SK-N-SH treated with all-trans-retinoic acid at 6 μM for 48 hours (cell line): Measurements from ENCODE around the gene NCKAP5.

Experiments used
- ATAC-seq: fragments of 200-7000 bp; cut with Tn5 transposase; 3 replicates; pipeline ENCODE4 v1.9.1; 2020; ENCODE audit warnings: mild to moderate bottlenecking, moderate library complexity
- ARNTL ChIP-seq: fragments of 450-650 bp; formaldehyde crosslinking; IDR thresholded peaks from 2 replicates; pipeline ENCODE4 v1.5.0; 2020; ENCODE audit warnings: low read depth, mild to moderate bottlenecking, moderate library complexity, borderline replicate concordance
- BACH2 ChIP-seq: fragments of 250-450 bp; sonication (Bioruptor Pico); IDR thresholded peaks from 2 replicates; pipeline ENCODE4 v1.9.0; 2021; ENCODE audit warnings: mild to moderate bottlenecking, borderline replicate concordance
- CREB5 ChIP-seq: fragments of 250-450 bp; sonication (Bioruptor Pico); IDR thresholded peaks from 2 replicates; pipeline ENCODE4 v1.5.1; 2020; ENCODE audit warnings: low read depth, mild to moderate bottlenecking, moderate library complexity
- CSDC2 ChIP-seq: fragments of 250-450 bp; sonication (Bioruptor Pico); IDR thresholded peaks from 2 replicates; pipeline ENCODE4 v1.5.0; 2020; ENCODE audit warnings: mild to moderate bottlenecking, moderate library complexity
- CSRNP3 ChIP-seq: fragments of 250-450 bp; sonication (Bioruptor Pico); IDR thresholded peaks from 2 replicates; pipeline ENCODE4 v1.5.1; 2021; ENCODE audit warnings: mild to moderate bottlenecking, moderate library complexity
- ESRRG ChIP-seq: fragments of 250-450 bp; sonication (Bioruptor Pico); IDR thresholded peaks from 2 replicates; pipeline ENCODE4 v1.6.1; 2021; ENCODE audit warnings: mild to moderate bottlenecking
- GLIS3 ChIP-seq: fragments of 250-450 bp; sonication (Bioruptor Pico); IDR thresholded peaks from 2 replicates; pipeline ENCODE4 v1.5.0; 2020; ENCODE audit warnings: mild to moderate bottlenecking, moderate library complexity
- ISL1 ChIP-seq: fragments of 250-450 bp; sonication (Bioruptor Pico); IDR thresholded peaks from 2 replicates; pipeline ENCODE4 v2.1.2; 2022; ENCODE audit warnings: mild to moderate bottlenecking, moderate library complexity
- OSR1 ChIP-seq: fragments of 250-450 bp; sonication (Bioruptor Pico); IDR thresholded peaks from 2 replicates; pipeline ENCODE4 v1.8.0; 2022; ENCODE audit warnings: moderate library complexity, mild to moderate bottlenecking, inconsistent platforms
- POU6F1 ChIP-seq: fragments of 250-450 bp; sonication (Bioruptor Pico); IDR thresholded peaks from 2 replicates; pipeline ENCODE4 v1.8.0; 2021; ENCODE audit warnings: low read depth, mild to moderate bottlenecking, moderate library complexity, borderline replicate concordance
- PPARA ChIP-seq: fragments of 250-450 bp; sonication (Bioruptor Pico); IDR thresholded peaks from 2 replicates; pipeline ENCODE4 v1.5.0; 2020; ENCODE audit warnings: mild to moderate bottlenecking, borderline replicate concordance
- RARB ChIP-seq: fragments of 250-450 bp; sonication (Bioruptor Pico); IDR thresholded peaks from 2 replicates; pipeline ENCODE4 v1.8.0; 2021; ENCODE audit warnings: mild to moderate bottlenecking, moderate library complexity
- SNAI2 ChIP-seq: fragments of 250-450 bp; sonication (Bioruptor Pico); IDR thresholded peaks from 2 replicates; pipeline ENCODE4 v1.5.0; 2020; ENCODE audit warnings: mild to moderate bottlenecking, moderate library complexity
- TCF4 ChIP-seq: fragments of 250-450 bp; sonication (Bioruptor Pico); IDR thresholded peaks from 2 replicates; pipeline ENCODE4 v1.8.0; 2021; ENCODE audit warnings: mild to moderate bottlenecking, moderate library complexity, borderline replicate concordance
- TOX ChIP-seq: fragments of 250-450 bp; sonication (Bioruptor Pico); IDR thresholded peaks from 2 replicates; pipeline ENCODE4 v1.8.0; 2021; ENCODE audit warnings: mild to moderate bottlenecking, moderate library complexity, borderline replicate concordance
- TSHZ2 ChIP-seq: fragments of 250-450 bp; sonication (Bioruptor Pico); IDR thresholded peaks from 2 replicates; pipeline ENCODE4 v1.5.0; 2020; ENCODE audit warnings: mild to moderate bottlenecking, moderate library complexity
- ZC3H10 ChIP-seq: fragments of 250-450 bp; sonication (Bioruptor Pico); IDR thresholded peaks from 2 replicates; pipeline ENCODE4 v1.5.1; 2021; ENCODE audit warnings: mild to moderate bottlenecking, moderate library complexity
- ZFP3 ChIP-seq: fragments of 250-450 bp; sonication (Bioruptor Pico); IDR thresholded peaks from 2 replicates; pipeline ENCODE4 v1.5.0; 2020; ENCODE audit warnings: mild to moderate bottlenecking, moderate library complexity
- ZFP30 ChIP-seq: fragments of 450-650 bp; formaldehyde crosslinking; IDR thresholded peaks from 2 replicates; pipeline ENCODE4 v1.5.0; 2022; ENCODE audit warnings: mild to moderate bottlenecking, moderate library complexity
- ZNF565 ChIP-seq: fragments of 450-650 bp; formaldehyde crosslinking; conservative IDR thresholded peaks from 2 replicates; pipeline ENCODE4 v1.5.0; 2020; ENCODE audit warnings: low read depth, mild to moderate bottlenecking, moderate library complexity
- ZNF70 ChIP-seq: fragments of 450-650 bp; formaldehyde crosslinking; IDR thresholded peaks from 2 replicates; pipeline ENCODE4 v1.5.0; 2020; ENCODE audit warnings: mild to moderate bottlenecking, moderate library complexity
- ZNF8 ChIP-seq: fragments of 450-650 bp; formaldehyde crosslinking; IDR thresholded peaks from 2 replicates; pipeline ENCODE4 v1.5.0; 2020; ENCODE audit warnings: mild to moderate bottlenecking, moderate library complexity

The NCKAP5 gene

GRCh38 chr2:133411101-133411500 is 157.2 kb downstream of the NCKAP5 start:
- no peak for ATAC-seq
- TF ChIP-seq TOX = no peak
- TF ChIP-seq OSR1 (CRISPR knock-in tag) = no peak
- TF ChIP-seq ZC3H10 (CRISPR knock-in tag) = no peak
- TF ChIP-seq CSDC2 = no peak
- TF ChIP-seq PPARA (CRISPR knock-in tag) = no peak
- no peak for TF ChIP-seq ISL1 (CRISPR knock-in tag)
- no peak for TF ChIP-seq TSHZ2 (CRISPR knock-in tag)
- TF ChIP-seq ARNTL (CRISPR knock-in tag) = no peak
- no peak for TF ChIP-seq RARB
- TF ChIP-seq ZNF565 (CRISPR knock-in tag) = no peak
- TF ChIP-seq CREB5 (CRISPR knock-in tag) = no peak
- TF ChIP-seq ZFP3 (CRISPR knock-in tag) = no peak
- no peak for TF ChIP-seq BACH2 (CRISPR knock-in tag)
- no peak for TF ChIP-seq ZNF8 (CRISPR knock-in tag)

- TF ChIP-seq ZC3H10 (CRISPR knock-in tag) (no peak), ZNF565 (CRISPR knock-in tag) (no peak), ESRRG (no peak), CSRNP3 (CRISPR knock-in tag) (no peak), GLIS3 (CRISPR knock-in tag) (no peak), SNAI2 (CRISPR knock-in tag) (no peak), TCF4 (CRISPR knock-in tag) (no peak), POU6F1 (CRISPR knock-in tag) (no peak), RARB (no peak), ZFP30 (CRISPR knock-in tag) (no peak), ZNF70 (CRISPR knock-in tag) (no peak), ZFP3 (CRISPR knock-in tag) (no peak), ZNF8 (CRISPR knock-in tag) (no peak)
- TF ChIP-seq, all 23 proteins: peak for 0
- no peak for ATAC-seq
These were observed 158.5 kb downstream of the NCKAP5 start for GRCh38 chr2:133409581-133410285.

- TF ChIP-seq BACH2 (CRISPR knock-in tag) (no peak), ZNF565 (CRISPR knock-in tag) (no peak), CSDC2 (no peak), TCF4 (CRISPR knock-in tag) (no peak)
- TF ChIP-seq, all 23 proteins: peak for 0
- ATAC-seq = no peak
These were observed 159.6 kb downstream of the NCKAP5 start for GRCh38 chr2:133408671-133409070.

GRCh38 chr2:133407341-133407740 is 160.9 kb downstream of the NCKAP5 start:
- ATAC-seq = no peak

More at GRCh38 chr2:133407341-133407740, 160.9 kb downstream of the NCKAP5 start:
- no peak for TF ChIP-seq GLIS3 (CRISPR knock-in tag)
- TF ChIP-seq, all 23 proteins: peak for 0
